EH (cell line): ENCODE measurements around the gene ALDOB.

ENCODE experiments used
- DNase-seq: peaks from one replicate; pipeline ENCODE4 v3.0.0-alpha.2; 2015; ENCODE audit warnings: low read depth

The ALDOB gene

GRCh38 chr9:101455656-101456240 is 20.2 kb upstream of the ALDOB start:
- peak; percentile 71 for DNase-seq

GRCh38 chr9:101453776-101454570 is 18.4 kb upstream of the ALDOB start:
- peak; percentile 64 for DNase-seq

DNA sequence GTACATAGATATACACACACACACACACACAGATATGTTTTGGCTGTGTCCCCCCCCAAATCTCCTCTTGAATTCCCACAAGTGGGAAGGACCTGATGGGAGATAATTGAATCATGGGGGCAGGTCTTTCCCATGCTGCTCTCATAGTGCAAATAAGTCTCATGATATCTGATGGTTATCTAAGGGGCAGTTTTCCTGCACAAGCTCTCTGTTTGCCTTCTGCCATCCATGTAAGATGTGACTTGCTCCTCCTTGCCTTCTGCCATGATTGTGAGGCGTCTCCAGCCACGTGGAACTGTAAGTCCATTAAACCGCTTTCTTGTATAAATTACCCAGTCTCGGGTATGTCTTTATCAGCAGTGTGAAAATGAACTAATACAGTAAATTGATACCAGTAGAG is 15.9 kb upstream of the ALDOB start:
- DNase-seq, result no peak

- DNase-seq, result no peak
These were observed 15.4 kb upstream of the ALDOB start for GRCh38 chr9:101450931-101451330.

DNA sequence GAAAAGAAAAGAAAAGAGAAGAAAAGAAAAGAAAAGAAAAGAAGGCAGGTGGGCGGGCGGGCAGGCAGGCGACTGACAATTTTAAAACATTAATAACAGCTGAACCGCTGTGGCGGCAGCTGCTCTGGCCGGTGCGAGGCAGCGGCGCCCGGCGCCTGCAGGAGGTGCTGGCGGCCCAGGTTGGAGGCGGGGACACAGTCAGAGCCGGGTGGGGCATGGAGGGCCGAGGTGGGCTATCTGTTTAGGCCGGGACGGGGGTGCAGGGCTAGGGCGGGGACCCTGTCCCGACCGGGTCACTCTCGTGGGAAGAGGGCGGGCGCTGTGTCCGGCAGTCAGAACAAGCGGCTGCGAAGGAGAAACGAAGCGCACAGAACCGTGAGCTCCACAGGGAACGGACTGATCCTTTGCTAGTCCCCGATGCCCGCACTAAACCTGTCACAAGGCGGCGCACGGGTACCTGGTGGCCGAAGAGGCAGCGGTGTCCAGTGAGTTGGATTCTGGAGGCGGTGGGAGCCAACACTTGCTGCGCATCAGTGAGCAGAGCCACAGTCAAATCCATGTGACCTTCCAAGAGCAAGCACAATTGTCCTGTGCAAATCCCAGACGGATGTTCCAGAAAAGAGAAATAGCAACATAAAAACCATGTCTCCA is 13.6 kb upstream of the ALDOB start:
- peak; percentile 75 for DNase-seq

DNA sequence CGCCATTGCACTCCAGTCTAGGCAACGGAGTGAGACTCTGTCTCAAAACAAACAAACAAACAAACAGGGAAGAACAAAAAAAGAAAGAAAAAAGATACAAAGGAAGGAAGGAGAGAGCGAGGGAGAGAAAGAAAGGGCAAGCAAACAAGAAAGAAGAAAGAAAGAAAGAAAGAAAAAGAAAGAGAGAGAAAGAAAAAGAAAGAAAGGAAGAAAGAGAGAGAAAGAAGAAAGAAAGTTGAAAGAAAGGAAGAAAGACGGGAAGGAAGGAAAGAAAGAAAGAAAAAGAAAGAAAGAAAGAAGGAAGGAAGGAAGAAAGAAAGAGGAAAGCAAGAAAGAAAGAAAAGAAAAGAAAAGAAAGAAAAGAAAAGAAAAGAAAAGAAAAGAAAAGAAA is 13.1 kb upstream of the ALDOB start:
- no peak for DNase-seq

DNA sequence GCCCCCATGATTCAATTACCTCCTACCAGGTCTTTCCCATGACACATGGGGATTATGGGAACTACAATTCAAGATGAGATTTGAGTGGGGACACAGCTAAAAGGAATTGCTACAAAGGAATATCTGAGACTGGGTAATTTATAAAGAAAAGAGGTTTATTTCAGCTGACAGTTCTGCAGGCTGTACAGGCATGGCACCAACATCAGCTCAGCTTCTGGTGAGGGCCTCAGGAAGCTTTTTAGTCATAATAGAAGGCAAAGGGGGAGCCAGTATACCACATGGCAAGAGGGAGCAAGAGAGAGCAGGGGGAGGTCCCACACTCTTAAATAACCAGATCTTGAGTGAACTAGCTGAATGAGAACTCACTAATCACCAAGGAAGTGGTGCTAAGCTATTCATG is 11.2 kb upstream of the ALDOB start:
- no peak for DNase-seq

DNA sequence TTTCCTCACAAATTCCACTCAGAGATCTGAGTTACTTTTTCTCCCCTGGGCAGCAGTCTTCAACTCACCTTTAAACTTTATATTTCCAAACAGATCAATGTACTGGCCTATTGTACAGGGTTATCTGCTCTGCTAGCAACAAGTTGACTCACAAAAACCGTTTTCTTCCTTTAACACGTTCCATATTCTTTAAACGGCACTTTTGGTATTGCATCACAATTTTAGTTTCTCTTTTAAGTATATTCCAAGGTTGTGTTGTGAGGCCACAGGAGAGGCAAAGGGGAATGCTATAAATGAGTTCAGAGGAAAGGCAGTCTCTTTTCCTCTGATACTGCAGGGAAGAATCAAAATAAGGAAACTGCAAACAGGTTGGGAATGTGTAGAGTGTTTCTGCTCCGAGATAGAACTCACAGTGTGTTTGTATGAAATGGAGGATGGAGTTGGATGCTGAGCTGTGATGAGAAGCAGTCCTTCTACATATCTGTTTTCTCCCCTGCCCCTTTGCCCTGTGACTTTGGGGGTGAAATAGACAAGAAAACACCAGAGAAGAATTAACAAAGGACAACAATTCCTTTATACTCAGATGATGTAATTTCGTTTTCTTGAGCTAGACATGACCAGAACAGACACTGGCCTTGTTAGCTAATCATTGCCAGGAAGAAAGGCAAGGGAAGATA is 9.9 kb upstream of the ALDOB start:
- peak; percentile 21 for DNase-seq

- DNase-seq, result no peak
These were observed 7.8 kb upstream of the ALDOB start for GRCh38 chr9:101443364-101443771.

DNA sequence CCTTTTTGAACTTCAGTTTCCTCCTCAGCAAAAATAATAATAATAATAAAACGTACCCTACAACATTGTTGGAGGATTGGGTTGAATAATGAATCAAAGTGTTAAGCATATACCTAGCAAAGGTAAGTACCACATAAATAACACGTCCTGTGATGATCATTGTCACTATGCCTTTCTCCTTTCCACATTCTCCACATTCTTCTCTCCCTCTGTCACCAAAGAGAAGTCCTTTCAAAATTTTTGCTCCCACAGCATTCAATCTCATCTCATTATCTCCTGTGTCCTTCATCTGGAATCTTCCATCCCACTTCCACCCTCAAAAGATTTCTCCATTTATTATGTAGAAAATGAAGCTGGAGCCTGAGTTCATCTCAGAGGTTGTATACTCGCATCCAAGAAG is 7.2 kb upstream of the ALDOB start:
- DNase-seq, result no peak

GRCh38 chr9:101442318-101442717 is 6.7 kb upstream of the ALDOB start:
- DNase-seq, result no peak

DNA sequence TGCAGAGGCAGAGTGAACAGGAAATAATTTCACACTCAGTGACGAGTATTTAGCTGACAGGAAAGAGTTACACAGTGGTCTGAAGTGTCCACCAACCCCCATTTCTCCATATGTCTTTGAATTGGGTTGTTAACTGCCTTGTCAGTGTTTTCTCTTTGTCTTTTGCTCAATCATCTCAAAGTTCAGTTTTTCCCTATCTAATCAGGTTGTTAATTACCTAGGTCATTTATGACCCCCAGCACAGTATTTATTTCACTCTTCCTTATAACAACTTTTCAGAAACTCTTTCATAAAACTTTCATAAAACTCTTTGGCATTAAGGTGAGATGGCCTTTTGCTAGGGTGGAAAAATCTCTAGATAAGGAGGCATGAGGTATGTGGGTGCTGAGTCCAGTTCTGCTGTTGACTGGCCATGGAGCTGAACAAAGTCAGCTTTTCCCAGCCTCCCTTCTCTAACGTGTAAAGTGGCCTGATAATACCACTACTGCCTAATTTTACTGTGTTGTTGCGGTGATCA is 5.2 kb upstream of the ALDOB start:
- DNase-seq, result no peak

DNA sequence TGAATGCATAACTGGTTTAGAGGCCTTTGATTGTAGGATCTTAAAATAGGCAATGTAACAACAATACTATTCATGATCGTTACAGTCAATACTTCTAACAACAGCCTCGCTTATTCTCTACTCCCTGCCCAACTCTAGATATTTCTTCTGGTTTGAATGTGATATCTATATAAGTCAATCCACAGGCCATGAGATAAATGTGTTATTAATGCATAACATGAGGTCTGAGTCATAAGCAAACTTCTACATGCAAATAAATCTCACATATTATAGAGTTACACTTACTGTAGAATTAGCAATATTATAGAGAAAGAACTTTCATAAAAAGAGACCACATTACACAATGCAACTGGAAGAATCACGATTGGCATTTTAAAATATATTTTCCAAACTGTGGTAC is 2.9 kb upstream of the ALDOB start:
- DNase-seq, result no peak

- no peak for DNase-seq
These were observed 2.2 kb upstream of the ALDOB start for GRCh38 chr9:101437806-101438232.

DNA sequence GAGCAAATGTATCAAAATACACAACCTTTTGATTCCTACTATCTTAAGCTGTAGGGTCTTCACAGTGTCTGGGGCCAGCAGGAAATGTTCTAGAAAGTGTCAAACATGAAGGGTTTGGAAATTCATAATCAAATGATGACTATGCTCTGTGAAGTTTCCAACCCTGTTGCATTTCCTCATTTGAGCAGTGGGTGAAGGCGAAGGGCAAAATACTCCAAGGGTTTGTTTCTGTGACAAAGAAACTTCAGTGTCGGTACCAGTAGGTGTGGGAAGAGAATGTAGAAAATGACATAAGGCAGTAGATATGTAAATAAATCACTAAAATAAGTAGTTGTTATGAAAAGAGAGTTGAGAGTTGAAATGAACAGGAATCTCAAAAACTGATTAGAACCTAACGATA is 576 bp downstream of the ALDOB start:
- no peak for DNase-seq

DNA sequence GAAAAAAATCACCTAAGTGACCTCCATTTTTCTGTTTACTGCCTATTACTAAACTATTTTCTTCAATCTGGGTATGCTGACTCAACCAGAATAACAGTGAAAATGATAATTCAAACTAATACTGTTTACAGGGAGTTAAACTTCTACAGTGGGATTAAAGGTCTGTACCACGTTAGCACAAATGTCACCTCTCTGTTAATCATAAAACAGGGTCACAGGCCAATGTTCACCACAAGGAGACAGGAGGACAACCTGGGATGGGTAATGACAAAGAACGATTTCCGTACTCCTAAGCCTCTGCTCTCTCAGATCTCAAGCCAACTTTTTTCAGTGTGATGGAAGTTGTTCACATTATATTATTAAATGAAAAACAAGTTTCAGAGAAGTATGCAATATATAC is 2.3 kb downstream of the ALDOB start:
- DNase-seq, result no peak

DNA sequence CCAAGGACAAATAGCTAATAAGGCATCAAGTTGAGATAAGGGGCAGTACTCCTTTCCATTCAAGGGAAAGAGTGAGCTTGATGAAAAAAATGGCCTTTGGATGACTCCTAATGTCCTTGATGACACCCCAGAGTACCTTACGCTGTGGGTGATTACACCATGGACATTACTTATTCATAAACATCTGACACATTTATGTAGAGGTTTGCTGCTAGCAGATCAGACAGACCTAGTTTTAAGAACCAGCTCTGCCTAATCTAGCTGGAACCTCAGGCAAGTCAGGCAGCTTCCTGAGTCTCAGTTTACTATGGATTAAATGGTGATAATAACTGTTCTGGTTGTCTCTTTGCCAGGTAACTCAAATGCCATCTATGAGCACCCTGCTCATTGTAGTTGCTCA is 2.8 kb downstream of the ALDOB start:
- no peak for DNase-seq

- no peak for DNase-seq
These were observed 3.4 kb downstream of the ALDOB start for GRCh38 chr9:101432171-101432570.

- DNase-seq, result no peak
These were observed 5.8 kb downstream of the ALDOB start for GRCh38 chr9:101429736-101430135.

DNA sequence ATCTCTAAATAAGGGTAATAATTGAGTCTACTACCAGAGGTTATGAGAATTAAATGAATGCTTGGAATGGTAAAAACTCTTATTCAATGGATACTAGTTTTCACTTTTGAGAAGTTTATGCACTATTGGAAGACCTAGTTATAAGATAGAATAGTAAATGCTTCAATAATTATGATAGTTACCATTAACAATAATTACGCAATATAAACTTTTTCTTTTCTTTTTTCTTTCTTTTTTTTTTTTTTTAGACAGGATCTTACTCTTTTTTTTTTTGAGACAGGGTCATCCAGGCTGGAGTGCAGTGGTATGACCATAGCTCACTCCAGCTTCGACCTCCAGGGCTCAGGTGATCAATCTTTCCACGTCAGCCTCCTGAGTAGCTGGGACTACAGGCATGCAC is 6.7 kb downstream of the ALDOB start:
- no peak for DNase-seq

- DNase-seq, result no peak
These were observed 7.5 kb downstream of the ALDOB start for GRCh38 chr9:101427957-101428655.

DNA sequence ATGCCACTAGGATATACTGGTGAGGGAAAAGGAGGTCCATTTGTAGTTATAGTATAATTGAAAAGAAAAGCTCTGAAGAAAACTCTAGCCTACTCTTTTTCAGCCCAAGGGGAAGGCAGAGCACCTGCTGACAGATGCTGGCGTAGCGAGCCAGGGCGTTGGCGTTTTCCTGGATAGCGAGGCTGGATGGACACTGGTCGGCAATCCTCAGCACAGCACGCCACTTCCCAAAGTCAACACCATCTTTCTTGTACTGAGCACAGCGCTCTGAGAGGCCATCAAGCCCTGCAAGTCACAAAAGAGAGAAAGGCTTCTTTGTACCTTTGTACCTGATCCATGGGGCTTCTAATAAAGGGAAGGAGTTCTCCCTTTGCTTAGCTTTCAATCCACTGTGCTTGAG is 8.2 kb downstream of the ALDOB start:
- DNase-seq, result no peak
